K562 (cell line): ENCODE data around the gene KLHL29. TPM values are rescaled to one million over a fixed set of nuclear protein-coding genes. Genes with fewer than 3 reads are reported as not detected.

Experiments
- ATAC-seq: fragments of 200-7000 bp; cut with Tn5 transposase; 3 replicates; pipeline ENCODE4 v1.9.1; 2020; ENCODE audit warnings: moderate library complexity
- BruUV-seq: library from RNA; stranded (reverse); fragments of 400-500 nt; replicated peaks from 2 replicates; lab custom pipeline; 2021; lab: Mats Ljungman, UMichigan
- CTCF ChIA-PET: fragments of 300-600 bp; formaldehyde crosslinking; extraction: SDS; loops from one replicate; lab custom pipeline; 2021; ENCODE audit warnings: low intra/inter-chr PET ratio; lab: Yijun Ruan, JAX
- POLR2A ChIA-PET: fragments of 300-600, 350-650 bp; sonication (Branson Sonifier 250); formaldehyde crosslinking; extraction: SDS; loops from one replicate; lab custom pipeline; 2021; ENCODE audit warnings: antibody characterized with exemption, inconsistent platforms; lab: Yijun Ruan, JAX
- DNase-seq, 4 experiments: peaks; one replicate each; pipeline versions ENCODE4 v3.0.0 to v3.0.0-alpha.2; 2011 to 2018; ENCODE audit warnings: low spot score in 3 of 4, mixed read lengths in 3 of 4; ENCODE audit errors: extremely low read depth in 1 of 4
- FAIRE-seq: peaks from 2 replicates; lab custom pipeline; 2011; peaks lifted over from hg19 to GRCh38; lab: Jason Lieb, UNC
- H2AFZ ChIP-seq: 2 replicates; pipeline ENCODE4 v1.6.0; 2011; ENCODE audit warnings: low read depth, low read length, control low read depth, inconsistent platforms
- H3K27ac ChIP-seq: fragments of 200-600 bp; 3 replicates; pipeline ENCODE4 v1.8.0; 2011; ENCODE audit warnings: low read depth, mild to moderate bottlenecking, control low read depth, inconsistent platforms, low read length, moderate library complexity, mixed read lengths; ENCODE audit errors: extremely low read depth
- H3K27me3 ChIP-seq, 2 experiments: fragments of 300-600 bp in 1 of 2; 2 replicates in 1 of 2; 3 replicates in 1 of 2; pipeline versions ENCODE4 v1.6.0 to v1.8.0; 2011; ENCODE audit warnings: inconsistent platforms in 2 of 2, low read length in 2 of 2, mild to moderate bottlenecking in 1 of 2, mixed read lengths in 1 of 2, moderate library complexity in 1 of 2; ENCODE audit not compliant: control insufficient read depth in 2 of 2, insufficient read depth in 2 of 2
- H3K36me3 ChIP-seq: fragments of 300-600 bp; 3 replicates; pipeline ENCODE4 v1.8.0; 2011; ENCODE audit warnings: mild to moderate bottlenecking, low read length, inconsistent platforms; ENCODE audit not compliant: control insufficient read depth, insufficient read depth
- H3K4me1 ChIP-seq, 2 experiments: fragments of 200-600 bp in 1 of 2; replicated peaks in 1 of 2; 2 replicates in 1 of 2; 3 replicates in 1 of 2; pipeline versions ENCODE4 v1.5.1 to v1.8.0; 2011; ENCODE audit warnings: inconsistent platforms in 2 of 2, low read length in 2 of 2, mild to moderate bottlenecking in 1 of 2, mixed read lengths in 1 of 2, moderate library complexity in 1 of 2; ENCODE audit not compliant: control insufficient read depth in 2 of 2, insufficient read depth in 2 of 2
- H3K4me2 ChIP-seq: 2 replicates; pipeline ENCODE4 v1.6.1; 2011; ENCODE audit warnings: low read length, control low read depth, inconsistent platforms, mixed read lengths; ENCODE audit not compliant: insufficient read depth
- H3K4me3 ChIP-seq: fragments of 200-600 bp; sonication (generic), shearing (Covaris generic); 2 replicates; pipeline ENCODE4 v1.5.1; 2016; ENCODE audit warnings: control low read depth, inconsistent platforms
- H3K79me2 ChIP-seq: fragments of 200-600 bp; 3 replicates; pipeline ENCODE4 v1.8.0; 2011; ENCODE audit warnings: low read length, inconsistent platforms; ENCODE audit not compliant: control insufficient read depth, insufficient read depth
- H3K9ac ChIP-seq, 2 experiments: 2 replicates each; pipeline versions ENCODE4 v1.6.0 to v1.6.1; 2011; ENCODE audit warnings: low read depth in 2 of 2, low read length in 2 of 2, control low read depth in 1 of 2, inconsistent platforms in 1 of 2, mild to moderate bottlenecking in 1 of 2, mixed read lengths in 1 of 2; ENCODE audit not compliant: insufficient read depth in 1 of 2
- H3K9me1 ChIP-seq: one replicate; pipeline ENCODE4 v1.6.0; 2011; ENCODE audit warnings: inconsistent platforms, mild to moderate bottlenecking, low read length, moderate library complexity; ENCODE audit not compliant: control insufficient read depth, insufficient read depth
- H3K9me3 ChIP-seq: replicated peaks from 2 replicates; pipeline ENCODE4 v1.5.1; 2011; ENCODE audit warnings: low read depth, low read length, inconsistent platforms; ENCODE audit not compliant: control insufficient read depth, insufficient read depth
- H4K20me1 ChIP-seq: replicated peaks from 2 replicates; pipeline ENCODE4 v1.6.1; 2011; ENCODE audit warnings: low read length, inconsistent platforms, mixed read lengths; ENCODE audit not compliant: control insufficient read depth, insufficient read depth
- GATA2 ChIP-seq: sonication (generic); formaldehyde crosslinking; IDR thresholded peaks from 2 replicates; pipeline ENCODE4 v1.4.0; 2020; ENCODE audit warnings: mild to moderate bottlenecking, missing genetic modification reagents
- MIER1 ChIP-seq: fragments of 450-650 bp; IDR thresholded peaks from 2 replicates; pipeline ENCODE4 v1.6.1; 2016; ENCODE audit warnings: antibody characterized with exemption, mild to moderate bottlenecking, low read depth
- NFE2 ChIP-seq: IDR thresholded peaks from 2 replicates; pipeline ENCODE4 v1.6.1; 2014; ENCODE audit warnings: antibody characterized with exemption, low read depth
- RBM34 ChIP-seq: fragments of 200-400 bp; formaldehyde crosslinking; IDR thresholded peaks from 2 replicates; pipeline ENCODE4 v1.6.1; 2018; ENCODE audit warnings: low read length, borderline replicate concordance; ENCODE audit not compliant: insufficient read depth
- TRIM28 ChIP-seq: fragments of 450-650 bp; IDR thresholded peaks from 2 replicates; pipeline ENCODE4 v1.6.1; 2017
- ZNF121 ChIP-seq: sonication (generic); formaldehyde crosslinking; conservative IDR thresholded peaks from 2 replicates; pipeline ENCODE4 v1.8.0; 2022; ENCODE audit warnings: missing genetic modification reagents
- WGBS: fragments of 100-300 bp; shearing (Covaris generic); methylation state at CpG from one replicate; pipeline ENCODE4 v1.1.6; 2016; ENCODE audit warnings: low coverage, mixed read lengths; ENCODE audit not compliant: insufficient coverage; ENCODE audit errors: missing lambda C conversion rate; 5-methylcytosine and 5-hydroxymethylcytosine counted together
- in situ Hi-C: fragments of 300-500 bp; cut with MboI; formaldehyde crosslinking; loops from 4 replicates; pipeline ENCODE4 v1.15.0; 2018; ENCODE audit warnings: inconsistent platforms, mixed read lengths
- intact Hi-C: fragments of 100-400 bp; cut with micrococcal nuclease; formaldehyde crosslinking; loops from 2 replicates; pipeline ENCODE4 v1.14.2; 2022
- polyA plus RNA-seq, 8 experiments: library from polyadenylated mRNA; depleted of rRNA in 4 of 8; stranded (reverse) in 5 of 8; unstranded in 3 of 8; fragments of >200 nt; fragmentation: Nextera tagmentation in 2 of 8; fragmentation: Illumina TruSeq in 1 of 8; extraction: Ambion mirVana in 2 of 8; extraction: Trizol in 1 of 8; gene quantifications; 2 replicates each; pipeline versions ENCODE4 v1.2.1 to v1.2.3, GENCODE V29; 2011 to 2014; ENCODE audit warnings: inconsistent platforms in 1 of 8, missing spikeins in 1 of 8
- total RNA-seq, 7 experiments: library from RNA; depleted of rRNA in 6 of 7; stranded (reverse); fragments of >200 nt in 6 of 7; fragmentation: Illumina TruSeq in 2 of 7; extraction: Trizol in 2 of 7; gene quantifications; 2 replicates each; pipeline versions ENCODE4 v1.2.1 to v1.2.3, GENCODE V29; 2011 to 2021; ENCODE audit warnings: low replicate concordance in 1 of 7
- TF ChIP-seq, protein P1 (sequence below): fragments of 450-650 bp; formaldehyde crosslinking; conservative IDR thresholded peaks from 2 replicates; pipeline ENCODE4 v1.4.0; 2022; ENCODE audit warnings: mild to moderate bottlenecking, missing genetic modification characterization
- TF ChIP-seq, protein P2 (sequence below): sonication (generic); formaldehyde crosslinking; IDR thresholded peaks from 2 replicates; pipeline ENCODE4 v1.8.1; 2023; ENCODE audit warnings: mild to moderate bottlenecking, missing genetic modification reagents

Gene KLHL29
- total and polyA plus RNA-seq, 9 of the 15 experiments (the other 6 are each of a cell fraction or from before 2014, with no cell fraction given) = 0.03 to 0.31 (median 0.08) TPM; not detected in 1

- Histone ChIP-seq H3K4me2 (no peak overlapping the region), H3K9me3 (no peaks in the 10 kb centered on the region), H3K36me3 (no peaks in the 10 kb centered on the region), H3K79me2 (no peaks in the 10 kb centered on the region), H3K27me3 (peaks cover 2 to 61% of the 10 kb centered on the region in 2 experiments; a peak in 2 of 5 replicates), H2AFZ (no peak overlapping the region), H3K27ac (no peak overlapping the region), H3K9ac (no peak overlapping the region), H3K4me3 (no peak overlapping the region)
- no TSS peak for BruUV-seq
- DNase-seq = no peak
- 0% methylated on average over 4 of the region's 4 CpGs for WGBS
- no peak for ATAC-seq
- POLR2A ChIA-PET = no interaction called here
- in situ Hi-C loops (no loop called here), intact Hi-C loops (no loop called here)
- TF ChIP-seq, protein P1, sequence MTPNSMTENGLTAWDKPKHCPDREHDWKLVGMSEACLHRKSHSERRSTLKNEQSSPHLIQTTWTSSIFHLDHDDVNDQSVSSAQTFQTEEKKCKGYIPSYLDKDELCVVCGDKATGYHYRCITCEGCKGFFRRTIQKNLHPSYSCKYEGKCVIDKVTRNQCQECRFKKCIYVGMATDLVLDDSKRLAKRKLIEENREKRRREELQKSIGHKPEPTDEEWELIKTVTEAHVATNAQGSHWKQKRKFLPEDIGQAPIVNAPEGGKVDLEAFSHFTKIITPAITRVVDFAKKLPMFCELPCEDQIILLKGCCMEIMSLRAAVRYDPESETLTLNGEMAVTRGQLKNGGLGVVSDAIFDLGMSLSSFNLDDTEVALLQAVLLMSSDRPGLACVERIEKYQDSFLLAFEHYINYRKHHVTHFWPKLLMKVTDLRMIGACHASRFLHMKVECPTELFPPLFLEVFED (CRISPR knock-in tag) = no peak
- TF ChIP-seq ZNF121 (no peak), RBM34 (no peak), GATA2 (CRISPR knock-in tag) (no peak), TRIM28 (no peak), NFE2 (no peak), MIER1 (no peak)
- TF ChIP-seq, protein P2, sequence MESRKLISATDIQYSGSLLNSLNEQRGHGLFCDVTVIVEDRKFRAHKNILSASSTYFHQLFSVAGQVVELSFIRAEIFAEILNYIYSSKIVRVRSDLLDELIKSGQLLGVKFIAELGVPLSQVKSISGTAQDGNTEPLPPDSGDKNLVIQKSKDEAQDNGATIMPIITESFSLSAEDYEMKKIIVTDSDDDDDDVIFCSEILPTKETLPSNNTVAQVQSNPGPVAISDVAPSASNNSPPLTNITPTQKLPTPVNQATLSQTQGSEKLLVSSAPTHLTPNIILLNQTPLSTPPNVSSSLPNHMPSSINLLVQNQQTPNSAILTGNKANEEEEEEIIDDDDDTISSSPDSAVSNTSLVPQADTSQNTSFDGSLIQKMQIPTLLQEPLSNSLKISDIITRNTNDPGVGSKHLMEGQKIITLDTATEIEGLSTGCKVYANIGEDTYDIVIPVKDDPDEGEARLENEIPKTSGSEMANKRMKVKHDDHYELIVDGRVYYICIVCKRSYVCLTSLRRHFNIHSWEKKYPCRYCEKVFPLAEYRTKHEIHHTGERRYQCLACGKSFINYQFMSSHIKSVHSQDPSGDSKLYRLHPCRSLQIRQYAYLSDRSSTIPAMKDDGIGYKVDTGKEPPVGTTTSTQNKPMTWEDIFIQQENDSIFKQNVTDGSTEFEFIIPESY = no peak
- TF ChIP-seq, all 486 proteins: peak for 0
- Histone ChIP-seq H3K4me1 (peaks cover 0 to 10% of the 10 kb centered on the region in 2 experiments; a peak in 2 of 5 replicates), H4K20me1 (no peaks in the 10 kb centered on the region), H3K9me1 (no peaks in the 10 kb centered on the region)
- no peak for FAIRE-seq
- CTCF ChIA-PET = no interaction called here
Measured at GRCh38 chr2:23355001-23355400, 30.0 kb upstream of the KLHL29 start.
